ENCODE measurements around the gene CHMP3.

CHMP3 gene

GRCh38 chr2:86492048-86492453, 71.2 kb downstream of the CHMP3 start:
- no peak overlapping the region for H3K4me3 ChIP-seq (ENCODE audit: low read depth, low read length)
- TF ChIP-seq, protein P1, sequence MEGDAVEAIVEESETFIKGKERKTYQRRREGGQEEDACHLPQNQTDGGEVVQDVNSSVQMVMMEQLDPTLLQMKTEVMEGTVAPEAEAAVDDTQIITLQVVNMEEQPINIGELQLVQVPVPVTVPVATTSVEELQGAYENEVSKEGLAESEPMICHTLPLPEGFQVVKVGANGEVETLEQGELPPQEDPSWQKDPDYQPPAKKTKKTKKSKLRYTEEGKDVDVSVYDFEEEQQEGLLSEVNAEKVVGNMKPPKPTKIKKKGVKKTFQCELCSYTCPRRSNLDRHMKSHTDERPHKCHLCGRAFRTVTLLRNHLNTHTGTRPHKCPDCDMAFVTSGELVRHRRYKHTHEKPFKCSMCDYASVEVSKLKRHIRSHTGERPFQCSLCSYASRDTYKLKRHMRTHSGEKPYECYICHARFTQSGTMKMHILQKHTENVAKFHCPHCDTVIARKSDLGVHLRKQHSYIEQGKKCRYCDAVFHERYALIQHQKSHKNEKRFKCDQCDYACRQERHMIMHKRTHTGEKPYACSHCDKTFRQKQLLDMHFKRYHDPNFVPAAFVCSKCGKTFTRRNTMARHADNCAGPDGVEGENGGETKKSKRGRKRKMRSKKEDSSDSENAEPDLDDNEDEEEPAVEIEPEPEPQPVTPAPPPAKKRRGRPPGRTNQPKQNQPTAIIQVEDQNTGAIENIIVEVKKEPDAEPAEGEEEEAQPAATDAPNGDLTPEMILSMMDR (IDR thresholded peaks at IDR 0.05; ENCODE audit: low read depth, low read length) = no peak

DNA sequence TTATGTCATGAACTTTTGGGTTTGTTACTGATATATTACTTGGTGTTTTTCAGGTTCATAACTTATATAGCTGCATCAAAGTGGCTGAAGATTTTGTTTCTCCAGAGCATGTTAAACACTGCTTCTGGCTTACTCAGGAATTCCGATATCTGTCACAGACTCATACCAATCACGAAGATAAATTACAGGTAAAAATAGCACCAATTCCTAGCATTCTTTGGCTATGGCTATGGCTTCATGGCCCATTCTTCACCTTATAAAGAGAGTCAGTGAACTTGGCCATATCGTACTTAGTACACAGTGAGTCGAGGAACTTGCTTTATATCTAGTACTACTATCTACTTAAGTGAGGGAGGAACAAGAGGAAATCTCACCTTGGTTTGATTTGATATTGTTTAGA, 72.2 kb downstream of the CHMP3 start:
- TF ChIP-seq, protein P1 (IDR thresholded peaks at IDR 0.05; ENCODE audit: low read depth, low read length) = no peak
- no peak overlapping the region for H3K4me3 ChIP-seq (ENCODE audit: low read depth, low read length)

GRCh38 chr2:86490245-86490644, 73.0 kb downstream of the CHMP3 start:
- TF ChIP-seq, protein P1 (IDR thresholded peaks at IDR 0.05; ENCODE audit: low read depth, low read length) = no peak
- H3K4me3 ChIP-seq (ENCODE audit: low read depth, low read length) = no peak overlapping the region

DNA sequence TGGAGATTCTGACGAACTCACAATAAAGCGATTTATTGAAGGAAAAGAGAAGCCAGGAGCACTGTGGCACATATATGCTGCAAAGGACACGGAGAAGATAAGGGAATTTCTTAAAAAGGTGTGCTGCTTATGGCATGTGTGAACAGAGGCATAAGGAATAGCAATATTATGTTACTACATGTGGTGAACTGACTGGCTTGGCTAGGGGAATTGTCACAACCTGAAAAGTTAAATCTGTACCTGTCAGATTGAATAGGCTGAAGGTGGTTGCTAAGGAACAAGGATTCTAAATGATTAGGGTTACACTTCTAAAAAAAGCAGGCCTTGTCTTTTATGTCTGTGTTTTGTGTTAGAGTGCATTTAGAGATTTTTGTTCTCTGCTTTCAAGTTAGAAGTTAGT, 73.7 kb downstream of the CHMP3 start:
- TF ChIP-seq, protein P1 (IDR thresholded peaks at IDR 0.05; ENCODE audit: low read depth, low read length) = no peak
- H3K4me3 ChIP-seq (ENCODE audit: low read depth, low read length) = no peak overlapping the region

GRCh38 chr2:86488561-86489250, 74.5 kb downstream of the CHMP3 start:
- TF ChIP-seq, protein P1 (IDR thresholded peaks at IDR 0.05; ENCODE audit: low read depth, low read length) = no peak
- H3K4me3 ChIP-seq (ENCODE audit: low read depth, low read length) = no peak overlapping the region

- H3K4me3 ChIP-seq (ENCODE audit: low read depth, low read length) = no peak overlapping the region
- TF ChIP-seq, protein P1 (IDR thresholded peaks at IDR 0.05; ENCODE audit: low read depth, low read length) = no peak
These were observed 76.2 kb downstream of the CHMP3 start for GRCh38 chr2:86487062-86487461.

GRCh38 chr2:86485802-86486201, 77.4 kb downstream of the CHMP3 start:
- H3K4me3 ChIP-seq (ENCODE audit: low read depth, low read length) = no peak overlapping the region
- TF ChIP-seq, protein P1 (IDR thresholded peaks at IDR 0.05; ENCODE audit: low read depth, low read length) = no peak

Measured in WI38 (cell line).